ENCODE measurements around the gene ZNF738. TPM values are rescaled to one million over a fixed set of nuclear protein-coding genes. Genes with fewer than 3 reads are reported as not detected.

ZNF738 gene
- total RNA-seq, 1 experiment from 2014 or later, result 6.0 TPM

- no peak for TF ChIP-seq SP1 (IDR thresholded peaks at IDR 0.05; ENCODE audit: low read depth)
- no peak for TF ChIP-seq ZNF274 (IDR thresholded peaks at IDR 0.05; ENCODE audit: low read depth, low read length)
- no peak for TF ChIP-seq CBX3 (IDR thresholded peaks at IDR 0.05; ENCODE audit: low read depth)
- no peak for TF ChIP-seq EZH2phosphoT487 (IDR thresholded peaks at IDR 0.05; ENCODE audit: borderline replicate concordance)
- TF ChIP-seq ZFX (IDR thresholded peaks at IDR 0.05), result no peak
- no peak for TF ChIP-seq EGR1 (IDR thresholded peaks at IDR 0.05; ENCODE audit: low read depth)
- TF ChIP-seq ATF3 (IDR thresholded peaks at IDR 0.05), result no peak
- no peak for TF ChIP-seq SRF (IDR thresholded peaks at IDR 0.05; ENCODE audit: low read depth)
- no peak for TF ChIP-seq EZH2 (IDR thresholded peaks at IDR 0.05)
- TF ChIP-seq MAX (IDR thresholded peaks at IDR 0.05), result no peak
- no peak for TF ChIP-seq POLR2A (IDR thresholded peaks at IDR 0.05; ENCODE audit: borderline replicate concordance, extremely low read depth, insufficient read depth, insufficient read length)
These were observed 37.7 kb upstream of the ZNF738 start (continued) for GRCh38 chr19:21321134-21321533.

- Histone ChIP-seq H3K36me3 (ENCODE audit: control insufficient read depth in 1 of 2, insufficient read depth in 2 of 2, low read length in 2 of 2) (peaks cover 0 to 10% of the 10 kb centered on the region in 2 experiments; a peak in 2 of 4 replicates), H3K4me2 (ENCODE audit: low read length) (no peak overlapping the region), H4K20me1 (ENCODE audit: insufficient read depth) (no peaks in the 10 kb centered on the region), H3K9me3 (ENCODE audit: control insufficient read depth in 1 of 2, insufficient read depth in 1 of 2, low read depth in 1 of 2, low read length in 2 of 2) (no peaks in the 10 kb centered on the region), H3K4me3 (replicated peaks in 1 of 2; ENCODE audit: low read depth in 1 of 2, low read length in 2 of 2) (no peak overlapping the region), H2AFZ (ENCODE audit: low read depth, low read length, poor library complexity, severe bottlenecking) (no peak overlapping the region), H3K4me1 (ENCODE audit: control insufficient read depth in 1 of 2, insufficient read depth in 2 of 2, low read length in 2 of 2) (no peaks in the 10 kb centered on the region), H3K27me3 (ENCODE audit: insufficient read depth, low read length) (no peaks in the 10 kb centered on the region), H3K79me2 (ENCODE audit: insufficient read depth, low read length) (peaks cover 37% of the 10 kb centered on the region), H3K27ac (ENCODE audit: low read depth, low read length) (no peak overlapping the region), H3K9me2 (ENCODE audit: insufficient read depth) (no peaks in the 10 kb centered on the region), H3K9ac (ENCODE audit: low read length) (no peak overlapping the region)
- ATAC-seq (no peak), DNase-seq (ENCODE audit: low read depth, low spot score) (no peak)
- TF ChIP-seq JUND (IDR thresholded peaks at IDR 0.05), result no peak
- no peak for TF ChIP-seq ZFX (IDR thresholded peaks at IDR 0.05)
- no peak for TF ChIP-seq TCF7L2 (IDR thresholded peaks at IDR 0.05; ENCODE audit: borderline replicate concordance, extremely low read depth, insufficient read depth, insufficient read length)
- no peak for TF ChIP-seq RAD21 (IDR thresholded peaks at IDR 0.05; ENCODE audit: low read depth)
- no peak for TF ChIP-seq POLR2AphosphoS5 (IDR thresholded peaks at IDR 0.05; ENCODE audit: low read depth, low read length)
- no peak for TF ChIP-seq MAX (IDR thresholded peaks at IDR 0.05)
- intact Hi-C loops (cut with micrococcal nuclease), result no loop called here
- RAD21 ChIA-PET (ENCODE audit: low non-redundant PET in 1 of 2, low total read pairs in 2 of 2, uncharacterized antibody in 2 of 2, unreplicated experiment in 2 of 2), result no interaction called here
- no TSS peak for BruUV-seq (replicated peaks)
- CTCF ChIA-PET, result no interaction called here
- POLR2A ChIA-PET, result no interaction called here
These were observed 36.8 kb upstream of the ZNF738 start for GRCh38 chr19:21321996-21322395.

Measured in HCT116 (cell line).